ENCODE results near the gene C2orf49.

GRCh38 chr2:105288133-105288532 lies 49.2 kb upstream of the C2orf49 start:
- TF ChIP-seq SP1 (IDR thresholded peaks at IDR 0.05) (no peak), FOXA1 (IDR thresholded peaks at IDR 0.05) (no peak), L3MBTL2 (conservative IDR thresholded peaks at IDR 0.05) (no peak), TARDBP (IDR thresholded peaks at IDR 0.05) (no peak), ARNT (IDR thresholded peaks at IDR 0.05) (no peak), FOXM1 (IDR thresholded peaks at IDR 0.05; ENCODE audit: borderline replicate concordance) (no peak), ELF4 (IDR thresholded peaks at IDR 0.05) (no peak), ZNF384 (IDR thresholded peaks at IDR 0.05) (no peak), BHLHE40 (IDR thresholded peaks at IDR 0.05; ENCODE audit: borderline replicate concordance) (no peak), CTBP1 (IDR thresholded peaks at IDR 0.05; ENCODE audit: borderline replicate concordance) (no peak)

Measured in HEK293T (cell line).